HT1080 (cell line): ENCODE results near the gene POLR2A. TPM values are rescaled to one million over a fixed set of nuclear protein-coding genes. Genes with fewer than 3 reads are reported as not detected.
A peak's percentile ranks its signal among the peaks of the same experiment; 100 is the strongest.
"Not testable (repeated sequence)": the region's sequence is repeated elsewhere in the genome, so short reads cannot be mapped to it uniquely, and the experiment has no call there.

Source experiments
- DNase-seq: peaks from one replicate; pipeline ENCODE4 v3.0.0-alpha.2; 2015; ENCODE audit warnings: low read depth
- total RNA-seq: library from RNA; depleted of rRNA; stranded (reverse); fragments of >200 nt; shearing (Covaris generic); gene quantifications from 2 replicates; pipeline ENCODE4 v1.2.3, GENCODE V29; 2014

Gene POLR2A
- total RNA-seq, 1 experiment from 2014 or later, result 44.6 TPM

DNA sequence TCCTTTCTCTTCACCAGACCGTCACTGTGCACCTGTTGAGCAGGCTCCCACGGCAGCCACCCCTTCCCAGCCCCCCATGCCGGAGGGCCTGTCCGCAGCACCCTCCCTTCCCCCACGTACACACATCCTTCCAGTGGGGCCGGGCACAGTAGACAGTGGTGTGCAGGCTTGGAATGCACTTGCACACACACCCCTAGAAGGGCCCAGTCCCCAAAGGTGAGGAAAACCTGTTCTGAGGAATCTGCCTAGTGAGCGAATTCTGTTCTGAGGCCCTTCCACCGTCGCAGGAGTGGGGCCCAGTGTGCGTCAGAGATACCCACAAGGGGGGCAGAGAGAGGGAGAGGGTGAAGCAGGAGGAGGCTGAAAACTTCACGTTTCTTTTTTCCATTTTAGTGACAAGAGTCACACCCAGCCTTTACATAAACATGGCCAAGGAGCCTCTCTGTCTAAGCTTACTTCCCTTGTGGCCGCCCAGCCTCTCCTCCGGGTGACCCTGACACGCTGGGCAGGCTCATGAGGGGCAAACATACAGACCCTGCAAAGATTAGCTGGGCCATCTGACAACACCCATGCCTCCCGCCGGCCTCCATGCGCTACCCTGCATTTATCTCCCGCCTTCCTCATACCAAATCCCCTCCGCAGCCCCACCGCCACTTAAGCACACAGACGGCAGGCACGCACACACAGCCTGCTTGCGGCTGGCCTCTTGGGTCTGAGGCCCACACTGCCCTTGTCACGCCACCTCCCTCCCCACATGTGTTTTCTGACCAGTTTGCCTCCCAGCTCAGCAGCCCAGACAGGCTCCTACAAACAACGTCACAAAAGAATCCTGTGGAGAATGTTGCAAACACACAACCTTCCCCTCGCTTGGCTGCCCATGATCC, 6.5 kb upstream of the POLR2A start:
- no peak for DNase-seq

DNA sequence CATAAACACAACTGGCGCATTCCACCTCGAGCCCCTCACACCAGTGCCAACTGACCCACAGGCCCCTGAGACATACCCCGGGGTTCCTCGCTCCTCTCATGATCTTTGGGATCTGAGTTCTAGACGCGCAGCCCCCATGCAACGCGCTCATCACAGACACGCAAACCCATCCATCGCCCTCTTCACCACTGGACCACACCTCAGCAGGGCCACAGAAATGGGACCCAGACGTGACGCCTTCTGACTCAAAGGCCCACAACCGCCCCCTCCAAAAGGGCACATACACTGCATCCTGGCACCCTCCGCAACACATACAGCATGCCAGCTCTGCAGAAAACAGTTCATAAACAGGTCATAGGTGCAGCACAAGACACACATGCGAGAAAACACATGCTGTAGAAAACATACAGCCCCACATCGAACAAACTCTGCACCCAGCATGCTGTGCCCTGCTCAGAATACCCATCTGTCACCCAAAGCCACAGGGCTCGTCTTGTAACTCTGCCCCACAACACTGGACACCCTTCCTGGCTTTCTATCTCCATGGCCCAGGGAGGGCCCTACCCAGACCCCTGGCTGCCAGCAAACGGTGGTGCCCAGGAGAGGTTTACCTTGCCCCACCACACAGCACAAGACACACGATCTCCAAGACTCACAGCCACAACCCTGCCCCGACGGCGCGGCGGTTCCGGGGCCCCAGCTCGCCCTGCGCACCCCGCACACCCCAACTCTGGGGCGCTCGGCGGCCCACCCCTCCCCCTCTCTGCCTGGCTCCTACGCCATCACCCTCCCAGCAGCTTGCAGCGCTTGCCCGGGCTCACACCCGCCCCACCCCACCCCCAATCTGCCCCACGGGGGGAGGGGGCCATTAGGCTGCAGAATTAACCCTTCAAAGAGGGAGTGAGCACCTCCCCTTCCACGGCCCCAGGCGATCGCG, 5.6 kb upstream of the POLR2A start:
- no peak for DNase-seq

DNA sequence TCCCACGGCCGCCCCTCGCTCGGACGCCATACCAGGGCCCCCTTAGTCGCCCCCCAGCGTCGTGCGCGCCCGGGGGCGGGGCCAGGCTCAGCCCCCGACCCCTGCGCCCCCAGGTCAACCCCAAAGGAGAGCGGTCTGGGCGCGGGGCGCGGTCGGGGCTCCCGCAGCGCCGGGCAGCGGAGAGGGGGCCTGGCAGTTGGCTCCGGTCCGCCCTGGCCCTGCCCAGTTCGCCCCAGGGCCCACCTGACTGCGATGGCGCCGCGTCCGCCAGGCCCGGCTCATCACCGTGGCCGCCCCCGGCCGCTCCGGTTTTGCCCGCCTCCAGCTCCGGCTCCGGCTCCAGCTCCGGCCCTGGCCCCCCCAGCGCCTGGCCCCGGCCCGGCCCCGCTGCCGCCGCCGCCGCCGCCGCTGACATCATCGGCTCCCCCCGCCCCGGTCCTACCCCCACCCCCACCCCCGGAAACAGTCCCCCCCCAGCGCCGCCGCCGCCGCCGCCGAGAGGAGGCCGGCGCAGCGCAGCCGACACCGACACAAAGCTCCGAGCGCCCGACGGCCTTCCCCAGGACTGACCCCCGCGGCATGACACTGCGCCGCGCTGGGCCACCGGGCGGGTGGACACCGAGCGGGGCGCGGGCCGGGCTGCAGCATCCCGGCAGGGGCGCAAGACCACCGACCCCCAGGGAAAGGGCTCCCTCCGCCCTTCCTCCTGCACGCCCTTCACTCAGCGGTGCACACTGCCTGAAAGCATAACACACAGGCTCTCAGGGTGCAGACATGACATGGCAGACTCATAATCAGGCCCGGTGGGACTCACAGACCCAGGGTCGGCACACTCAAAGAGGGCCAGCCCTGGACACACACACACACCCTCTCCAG, 4.7 kb upstream of the POLR2A start, which contains the start of gene ZBTB4:
Gene ZBTB4, minus strand, starts transcription at position 419 of the 876 bp plus-strand sequence. CDS start 12,830 bp downstream, outside the sequence.
- DNase-seq, result no peak

DNA sequence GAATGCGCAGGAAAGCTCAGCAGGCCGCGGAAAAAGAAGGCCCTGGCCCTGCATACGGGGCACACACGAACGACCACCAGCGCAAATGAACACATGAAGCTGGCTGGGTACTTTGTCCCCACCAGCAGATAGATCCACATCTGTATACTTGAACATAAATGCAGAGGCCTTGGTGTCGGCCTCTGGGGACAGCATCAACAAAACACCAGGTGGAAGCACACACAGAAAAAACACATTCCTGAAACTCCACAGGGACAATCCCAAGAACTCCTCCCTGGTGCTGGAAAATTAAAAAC, 4.1 kb upstream of the POLR2A start:
- no peak for DNase-seq

DNA sequence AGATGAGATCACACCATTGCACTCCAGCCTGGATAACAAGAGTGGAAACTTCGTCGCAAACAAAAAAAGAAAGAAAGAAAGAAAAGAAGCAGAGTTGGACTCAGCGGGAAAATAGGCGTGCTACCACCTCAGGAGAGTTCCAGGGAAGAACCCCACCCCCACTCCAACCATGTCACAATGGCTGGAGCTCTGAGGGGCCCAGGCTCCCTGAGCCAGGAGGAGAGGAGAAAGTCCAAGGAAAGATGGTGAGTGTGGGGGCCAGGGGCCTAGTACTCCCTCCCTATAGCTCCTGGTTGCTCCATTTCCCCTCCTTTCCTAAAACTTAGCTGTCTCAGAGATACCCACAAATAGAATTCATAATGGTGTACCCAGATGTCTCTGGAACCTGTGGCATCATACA, 2.9 kb upstream of the POLR2A start, which contains the start of gene SLC35G6:
Gene SLC35G6, plus strand, starts transcription at position 172 of the 400 bp plus-strand sequence. Its CDS starts 71 bp downstream, at position 243.
- DNase-seq, result not testable (repeated sequence)

DNA sequence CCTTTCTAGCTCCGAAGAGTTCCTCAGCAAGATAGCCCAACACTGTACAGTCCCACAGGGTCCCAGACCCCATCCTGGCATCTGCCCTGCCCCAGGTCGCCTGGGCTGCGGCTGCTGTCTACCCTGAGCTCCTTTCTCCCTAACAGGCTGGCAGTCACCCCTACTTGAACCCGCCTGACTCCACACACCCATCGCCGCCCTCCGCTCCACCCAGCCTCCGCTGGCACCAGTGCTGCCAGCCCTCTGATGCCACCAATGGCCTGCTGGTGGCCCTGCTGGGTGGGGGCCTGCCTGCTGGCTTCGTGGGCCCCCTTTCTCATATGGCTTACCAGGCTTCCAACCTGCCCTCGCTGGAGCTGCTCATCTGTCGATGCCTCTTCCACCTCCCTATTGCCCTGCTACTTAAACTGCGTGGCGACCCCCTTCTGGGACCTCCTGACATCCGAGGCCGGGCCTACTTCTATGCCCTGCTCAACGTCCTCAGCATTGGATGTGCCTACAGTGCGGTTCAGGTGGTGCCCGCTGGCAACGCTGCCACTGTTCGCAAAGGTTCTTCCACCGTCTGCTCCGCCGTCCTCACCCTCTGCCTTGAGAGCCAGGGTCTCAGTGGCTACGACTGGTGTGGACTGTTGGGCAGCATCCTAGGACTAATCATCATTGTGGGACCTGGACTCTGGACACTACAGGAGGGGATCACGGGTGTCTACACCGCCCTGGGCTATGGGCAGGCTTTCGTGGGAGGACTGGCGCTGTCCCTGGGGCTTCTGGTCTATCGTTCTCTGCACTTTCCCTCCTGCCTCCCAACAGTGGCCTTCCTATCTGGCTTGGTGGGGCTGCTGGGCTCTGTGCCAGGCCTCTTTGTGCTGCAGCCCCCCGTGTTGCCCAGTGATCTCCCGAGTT, 2.1 kb upstream of the POLR2A start:
- DNase-seq, result not testable (repeated sequence)

DNA sequence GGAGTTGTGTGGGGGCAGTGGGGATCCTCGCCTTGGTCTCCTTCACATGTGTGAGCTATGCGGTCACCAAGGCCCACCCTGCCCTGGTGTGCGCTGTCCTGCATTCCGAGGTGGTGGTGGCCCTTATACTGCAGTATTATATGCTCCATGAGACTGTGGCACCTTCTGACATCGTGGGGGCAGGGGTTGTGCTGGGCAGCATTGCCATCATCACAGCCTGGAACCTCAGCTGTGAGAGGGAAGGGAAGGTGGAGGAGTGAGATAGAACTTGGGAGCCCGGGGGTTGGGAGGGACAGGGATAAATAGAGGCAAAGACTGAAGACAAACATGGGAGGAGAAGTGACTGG, 1.5 kb upstream of the POLR2A start:
- DNase-seq, result not testable (repeated sequence)

DNA sequence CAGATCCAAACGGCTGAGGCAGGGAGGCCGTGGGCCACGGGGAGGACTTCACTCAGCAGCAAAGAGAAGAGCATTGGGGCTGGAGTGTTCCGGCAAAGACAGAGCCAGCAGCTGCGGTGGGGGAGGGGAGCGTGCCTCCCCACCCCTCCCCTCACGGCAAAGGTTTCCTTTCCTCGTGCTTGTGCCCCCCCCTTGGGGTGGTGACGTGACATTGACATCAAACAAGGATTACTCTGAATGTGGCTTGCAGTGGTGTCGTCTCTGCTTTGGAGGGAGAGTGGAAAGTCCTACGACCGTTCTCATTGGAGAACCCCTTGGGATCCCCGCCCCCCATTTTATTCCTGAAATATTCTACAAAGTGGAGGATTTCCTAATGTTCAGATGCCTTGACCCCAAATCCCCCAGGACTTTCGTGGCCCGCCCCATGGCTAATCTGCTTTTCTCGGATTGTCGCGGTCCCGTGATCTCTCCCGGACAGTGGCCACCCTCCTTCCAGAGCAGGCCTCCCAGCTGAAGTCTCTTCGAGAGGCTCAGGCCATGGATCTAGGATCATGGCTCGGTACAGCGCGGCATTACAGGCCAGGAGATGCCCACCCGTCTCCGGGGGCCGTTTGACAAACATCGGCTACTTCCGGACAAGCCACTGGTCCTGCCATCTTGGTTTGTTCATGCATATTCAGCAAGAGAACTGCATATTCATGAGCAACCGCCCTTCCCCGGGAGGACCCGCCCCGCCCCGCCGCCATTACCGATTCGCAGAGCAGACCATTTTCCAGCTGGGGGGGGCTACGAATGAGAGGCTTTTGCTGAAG, 705 bp upstream of the POLR2A start:
- peak; percentile 84 for DNase-seq

DNA sequence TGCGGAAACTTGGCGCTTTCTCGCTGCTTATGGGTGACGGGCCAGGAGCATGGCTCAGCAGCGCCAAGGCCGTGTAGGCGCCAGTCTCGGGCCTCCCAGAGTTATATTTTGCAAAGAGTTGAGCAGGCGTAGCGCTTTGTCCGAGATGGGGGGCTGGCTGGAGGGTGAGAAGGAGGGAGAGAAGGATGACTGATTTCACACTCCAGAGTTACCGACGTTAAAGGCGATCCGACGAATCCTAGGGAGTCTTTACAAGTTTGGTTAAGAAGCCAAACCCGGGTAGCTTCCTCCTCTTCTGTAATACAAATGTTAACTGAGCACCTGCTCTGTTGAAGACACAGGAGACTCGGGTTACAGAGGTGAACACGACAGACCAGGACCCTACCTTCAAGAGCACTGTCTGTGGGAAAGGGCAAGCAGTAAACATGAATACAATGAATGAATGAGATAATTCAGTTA, 782 bp downstream of the POLR2A start:
- DNase-seq, result no peak

DNA sequence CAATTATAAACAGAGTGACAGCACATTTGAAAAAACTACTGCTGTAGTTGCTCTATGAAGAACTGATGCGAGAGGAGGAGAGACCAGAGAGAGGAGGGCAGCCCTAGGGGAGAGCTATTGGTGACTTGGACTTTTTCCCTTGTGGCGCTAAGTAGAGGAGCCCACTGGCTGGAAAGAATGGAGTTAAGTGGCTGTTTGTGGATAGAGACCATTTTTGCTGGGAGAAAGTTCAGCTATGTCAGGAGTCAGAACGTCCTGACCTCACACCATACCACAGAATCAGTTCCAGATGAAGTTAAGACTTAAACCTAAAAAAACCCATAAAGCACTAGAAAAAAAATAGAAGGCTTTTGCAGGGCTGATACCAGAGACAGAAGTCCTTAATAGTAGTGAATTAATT, 2.0 kb downstream of the POLR2A start:
- no peak for DNase-seq

DNA sequence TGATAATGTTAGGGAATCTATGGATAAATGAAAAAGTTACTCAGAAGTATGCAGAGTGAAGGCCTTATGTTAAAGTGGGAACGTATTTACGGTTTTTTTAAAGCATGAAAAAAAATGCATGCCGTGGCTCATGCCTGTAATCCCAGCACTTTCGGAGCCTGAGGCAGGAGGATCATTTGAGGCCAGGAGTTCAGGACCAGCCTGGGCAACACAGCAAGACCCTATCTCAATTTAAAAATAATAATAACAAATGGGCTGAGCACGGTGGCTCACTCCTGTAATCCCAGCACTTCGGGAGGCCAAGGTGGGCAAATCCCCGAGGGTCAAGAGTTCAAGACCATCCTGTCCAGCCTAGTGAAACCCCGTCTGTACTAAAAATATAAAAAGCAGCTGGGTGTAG, 6.0 kb downstream of the POLR2A start:
- DNase-seq, result no peak

DNA sequence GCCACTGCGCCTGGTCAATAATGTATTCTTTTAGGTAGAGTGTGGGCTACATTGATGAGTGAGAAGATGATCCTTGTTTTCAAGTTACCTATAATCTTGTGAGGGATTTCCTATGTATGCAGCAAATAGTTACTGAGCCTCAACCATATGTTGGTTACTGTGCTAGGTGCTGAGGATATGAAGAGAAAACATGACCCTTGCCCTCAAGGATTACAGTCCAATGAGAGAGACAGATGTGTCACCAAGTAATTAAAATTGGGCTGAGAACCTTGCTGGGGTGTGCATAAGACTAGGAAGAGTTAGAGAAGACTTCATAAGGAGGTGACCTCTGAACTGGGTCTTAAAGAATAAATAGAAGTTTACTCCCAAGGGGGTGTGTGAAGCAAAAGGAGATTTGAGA, 7.4 kb downstream of the POLR2A start:
- no peak for DNase-seq

DNA sequence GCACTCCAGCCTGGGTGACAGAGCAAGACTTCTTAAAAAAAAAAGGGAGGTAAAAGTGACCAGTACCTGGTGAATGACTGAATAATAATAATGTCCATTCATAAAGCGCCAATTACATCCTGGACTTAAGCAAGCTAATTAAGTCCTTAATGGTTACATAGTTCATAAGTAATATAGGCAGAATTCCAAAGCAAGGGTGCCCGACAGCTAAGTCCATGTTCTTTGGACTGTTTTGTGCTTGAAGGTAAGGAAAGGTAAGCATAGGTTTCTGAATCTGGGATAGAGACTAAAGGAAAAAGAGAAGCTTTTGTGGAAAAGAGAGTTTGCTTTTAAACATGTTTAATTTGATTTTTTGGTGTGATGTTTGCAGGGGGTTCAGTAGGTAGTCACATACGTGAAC, 9.8 kb downstream of the POLR2A start:
- DNase-seq, result no peak

DNA sequence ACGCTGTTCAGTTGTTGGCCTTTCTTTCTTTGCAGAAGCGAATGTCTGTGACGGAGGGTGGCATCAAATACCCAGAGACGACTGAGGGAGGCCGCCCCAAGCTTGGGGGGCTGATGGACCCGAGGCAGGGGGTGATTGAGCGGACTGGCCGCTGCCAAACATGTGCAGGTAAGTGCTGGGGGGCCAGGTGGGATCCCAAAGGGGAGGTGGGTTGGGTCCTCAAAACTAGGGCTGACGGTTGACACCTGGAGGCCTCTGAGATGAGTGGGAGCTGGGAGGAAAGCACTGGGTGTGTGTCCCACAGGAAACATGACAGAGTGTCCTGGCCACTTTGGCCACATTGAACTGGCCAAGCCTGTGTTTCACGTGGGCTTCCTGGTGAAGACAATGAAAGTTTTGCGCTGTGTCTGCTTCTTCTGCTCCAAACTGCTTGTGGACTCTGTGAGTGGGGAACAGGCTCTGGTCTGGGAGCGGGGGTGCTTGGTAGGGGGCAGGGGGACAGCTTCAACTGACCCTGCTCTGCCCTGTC, 11.8 kb downstream of the POLR2A start:
- no peak for DNase-seq

DNA sequence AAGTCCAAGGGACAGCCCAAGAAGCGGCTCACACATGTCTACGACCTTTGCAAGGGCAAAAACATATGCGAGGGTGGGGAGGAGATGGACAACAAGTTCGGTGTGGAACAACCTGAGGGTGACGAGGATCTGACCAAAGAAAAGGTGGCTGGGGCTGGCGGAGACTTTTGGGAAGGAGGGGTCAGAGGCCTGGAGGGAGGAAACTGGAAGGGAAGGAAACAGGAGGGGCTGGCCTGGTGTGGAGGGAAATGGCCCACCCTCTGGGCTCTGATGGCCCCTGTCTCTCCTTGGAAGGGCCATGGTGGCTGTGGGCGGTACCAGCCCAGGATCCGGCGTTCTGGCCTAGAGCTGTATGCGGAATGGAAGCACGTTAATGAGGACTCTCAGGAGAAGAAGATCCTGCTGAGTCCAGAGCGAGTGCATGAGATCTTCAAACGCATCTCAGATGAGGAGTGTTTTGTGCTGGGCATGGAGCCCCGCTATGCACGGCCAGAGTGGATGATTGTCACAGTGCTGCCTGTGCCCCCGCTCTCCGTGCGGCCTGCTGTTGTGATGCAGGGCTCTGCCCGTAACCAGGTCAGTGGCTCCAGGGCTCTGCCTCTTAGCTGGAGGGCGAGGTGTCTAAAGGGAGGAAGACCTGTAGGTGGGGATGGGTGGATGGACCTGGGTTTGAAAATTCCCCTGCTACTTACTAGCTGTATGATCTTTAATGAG, 12.5 kb downstream of the POLR2A start:
- no peak for DNase-seq

DNA sequence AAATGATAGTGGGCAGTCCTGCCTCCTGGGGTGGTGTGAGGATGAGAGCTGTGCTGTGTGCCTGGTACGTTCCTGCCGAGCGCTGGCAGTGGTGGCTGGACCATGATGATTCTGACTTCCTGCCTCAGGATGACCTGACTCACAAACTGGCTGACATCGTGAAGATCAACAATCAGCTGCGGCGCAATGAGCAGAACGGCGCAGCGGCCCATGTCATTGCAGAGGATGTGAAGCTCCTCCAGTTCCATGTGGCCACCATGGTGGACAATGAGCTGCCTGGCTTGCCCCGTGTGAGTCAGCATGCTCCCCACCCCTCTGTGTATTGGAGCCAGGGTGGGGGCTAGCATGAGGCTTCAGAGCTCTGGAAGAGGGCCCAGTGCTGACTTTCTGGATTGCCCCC, 13.1 kb downstream of the POLR2A start:
- no peak for DNase-seq

DNA sequence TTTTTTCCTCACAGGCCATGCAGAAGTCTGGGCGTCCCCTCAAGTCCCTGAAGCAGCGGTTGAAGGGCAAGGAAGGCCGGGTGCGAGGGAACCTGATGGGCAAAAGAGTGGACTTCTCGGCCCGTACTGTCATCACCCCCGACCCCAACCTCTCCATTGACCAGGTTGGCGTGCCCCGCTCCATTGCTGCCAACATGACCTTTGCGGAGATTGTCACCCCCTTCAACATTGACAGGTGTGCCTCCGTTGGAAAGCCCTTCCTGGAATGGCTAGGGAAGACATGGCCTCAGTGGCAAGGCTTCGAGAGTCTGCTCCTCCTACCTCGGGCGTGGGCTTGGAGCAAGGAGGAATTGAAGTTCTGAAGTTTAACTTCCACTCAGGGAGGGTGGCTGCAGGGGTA, 13.5 kb downstream of the POLR2A start:
- DNase-seq, result no peak

DNA sequence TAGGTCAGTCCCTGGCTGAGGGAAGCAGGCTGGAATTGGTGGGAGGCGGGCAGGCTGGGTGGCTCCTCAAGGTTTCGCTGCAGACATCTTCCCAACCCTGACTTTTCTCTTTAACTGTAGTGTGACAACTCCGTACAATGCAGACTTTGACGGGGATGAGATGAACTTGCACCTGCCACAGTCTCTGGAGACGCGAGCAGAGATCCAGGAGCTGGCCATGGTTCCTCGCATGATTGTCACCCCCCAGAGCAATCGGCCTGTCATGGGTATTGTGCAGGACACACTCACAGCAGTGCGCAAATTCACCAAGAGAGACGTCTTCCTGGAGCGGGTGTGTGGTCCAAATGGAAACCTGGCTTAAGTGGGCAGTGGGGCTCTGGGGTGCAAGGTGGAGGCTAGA, 15.0 kb downstream of the POLR2A start:
- DNase-seq, result no peak
